HG03280 (cell line): ENCODE data around the gene UMODL1.

Source experiments
- ATAC-seq: cut with Tn5 transposase; IDR thresholded peaks from one replicate; pipeline ENCODE4 v1.9.1; 2021; ENCODE audit warnings: mild to moderate bottlenecking, moderate library complexity; ENCODE audit not compliant: unreplicated experiment

The UMODL1 gene

GRCh38 chr21:42124826-42125570 is 53.9 kb downstream of the UMODL1 start:
- no peak for ATAC-seq

DNA sequence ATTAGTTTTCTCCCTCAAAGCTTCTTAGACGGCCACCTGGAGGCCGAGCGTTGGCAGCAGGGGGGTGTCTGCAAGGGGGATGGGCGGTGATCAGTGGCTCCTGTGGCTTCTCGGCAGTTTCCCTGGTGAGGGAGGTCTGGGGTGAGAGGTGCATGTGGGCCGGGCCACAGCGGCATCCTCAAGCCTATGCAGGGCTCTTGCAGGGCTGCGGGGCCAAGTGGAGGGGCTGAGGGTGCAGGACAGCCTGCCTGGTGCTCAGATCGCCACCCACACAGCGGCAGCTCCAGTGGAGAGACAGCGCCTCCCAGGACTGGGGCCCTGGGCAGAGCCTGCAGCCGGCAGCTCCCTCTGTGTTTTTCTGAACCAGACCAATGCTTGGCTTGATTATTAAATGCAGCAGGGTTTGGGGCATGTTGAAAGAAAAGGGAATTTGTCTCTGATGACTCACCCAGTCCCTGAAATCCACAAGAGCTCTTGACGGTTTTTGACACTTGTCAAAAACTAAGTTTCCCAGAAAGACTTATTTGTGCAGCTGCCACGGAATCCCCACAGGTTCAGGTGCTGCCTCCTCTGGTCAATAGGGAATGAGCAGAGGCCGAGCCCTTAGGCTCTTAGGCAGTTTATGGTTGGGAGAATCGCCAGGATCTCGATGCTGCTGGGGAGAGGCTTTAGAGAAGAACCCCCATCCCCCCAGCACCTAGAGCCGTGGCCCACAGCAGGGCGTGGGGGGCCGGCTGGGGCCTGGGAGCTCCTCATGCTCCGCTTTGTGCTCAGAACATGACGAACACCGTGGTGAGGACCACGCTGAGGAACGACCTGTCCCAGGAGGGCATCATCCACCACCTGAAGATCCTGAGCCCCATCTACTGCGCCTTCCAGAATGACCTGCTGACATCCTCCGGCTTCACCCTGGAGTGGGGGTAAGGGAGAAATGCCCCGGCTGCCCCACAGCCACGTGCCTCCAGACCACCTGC is 54.7 kb downstream of the UMODL1 start:
- ATAC-seq: no peak

- ATAC-seq: no peak
Measured at GRCh38 chr21:42127164-42128150, 56.3 kb downstream of the UMODL1 start.

- no peak for ATAC-seq
Measured at GRCh38 chr21:42129300-42130266, 58.5 kb downstream of the UMODL1 start.

GRCh38 chr21:42130441-42130840 is 59.3 kb downstream of the UMODL1 start:
- no peak for ATAC-seq

DNA sequence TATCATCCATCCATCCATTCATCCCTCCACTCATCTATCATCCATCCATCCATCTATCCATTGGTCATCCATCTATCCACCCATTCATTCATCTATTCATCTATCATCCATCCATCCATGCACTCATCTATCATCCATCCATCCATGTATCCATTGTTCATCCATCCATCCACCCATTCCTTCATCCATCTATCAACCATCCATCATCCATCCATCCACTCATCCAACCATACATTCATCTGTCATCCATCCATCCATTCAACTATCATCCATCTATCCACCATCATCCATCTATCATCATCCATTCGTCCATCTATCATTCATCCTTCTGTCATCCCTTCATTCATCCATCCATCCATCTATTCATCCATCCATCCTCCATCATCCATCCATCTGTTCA is 61.1 kb downstream of the UMODL1 start:
- ATAC-seq: no peak

DNA sequence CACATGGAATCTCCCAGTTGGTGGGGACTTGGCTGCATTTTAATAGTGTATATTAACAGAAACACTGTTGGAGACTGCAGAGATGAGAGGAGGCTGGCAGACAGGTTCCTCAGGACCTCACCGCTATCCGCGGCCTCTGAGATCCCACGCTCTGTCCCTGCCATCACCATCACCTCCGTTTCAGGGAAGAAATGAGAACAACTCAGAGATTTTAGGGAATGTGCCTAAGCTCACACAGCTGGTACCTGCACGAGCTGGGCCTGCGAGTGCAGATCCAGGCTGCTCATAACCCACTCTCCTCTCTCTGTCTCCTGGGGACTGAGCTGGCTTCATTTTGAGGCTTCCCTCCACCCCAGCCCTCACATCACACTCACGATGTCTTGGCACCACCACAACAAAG is 62.0 kb downstream of the UMODL1 start:
- no peak for ATAC-seq

- ATAC-seq: no peak
Measured at GRCh38 chr21:42135386-42136052, 64.4 kb downstream of the UMODL1 start.

- no peak for ATAC-seq
Measured at GRCh38 chr21:42137191-42137904, 66.2 kb downstream of the UMODL1 start.

GRCh38 chr21:42140196-42140934 is 69.2 kb downstream of the UMODL1 start:
- ATAC-seq: no peak

DNA sequence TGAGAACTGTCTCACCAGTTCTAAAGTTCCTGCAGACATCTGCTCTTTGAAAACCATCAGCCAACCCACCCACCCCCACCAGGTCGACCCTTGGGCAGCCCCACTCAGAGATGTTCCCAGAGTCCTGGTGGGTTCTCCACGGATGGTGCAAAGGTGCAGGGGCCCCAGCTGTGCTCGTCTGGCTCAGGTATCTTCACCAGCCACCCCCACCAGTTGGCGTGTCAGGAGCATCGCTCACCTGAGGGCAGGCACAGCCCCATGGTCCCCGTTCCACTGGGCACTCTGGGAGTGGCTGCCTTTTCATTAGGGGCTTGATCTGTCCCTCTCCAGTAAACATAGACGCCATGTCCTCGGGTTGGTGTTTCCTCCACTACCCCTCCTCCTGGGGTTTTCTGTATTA is 70.5 kb downstream of the UMODL1 start:
- ATAC-seq: no peak

DNA sequence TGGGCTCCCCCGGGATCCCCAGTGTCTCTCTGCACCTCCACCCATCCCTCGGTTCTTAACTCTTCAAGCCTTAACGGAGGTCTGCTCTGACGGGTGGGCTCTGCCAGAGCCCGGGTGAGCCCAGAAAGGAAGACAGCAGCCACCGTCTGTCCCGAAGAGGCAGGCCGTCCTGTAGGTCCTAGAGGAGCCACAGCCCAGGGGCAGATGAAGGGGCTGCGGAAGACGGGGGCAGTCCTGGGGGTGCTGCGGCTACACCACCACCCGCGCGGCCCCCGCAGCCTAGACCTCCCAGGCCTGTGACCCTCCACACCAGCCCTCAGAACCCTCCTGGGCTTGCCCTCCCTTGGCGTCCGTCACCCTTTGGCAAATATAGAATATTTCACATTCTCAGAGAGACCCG is 71.0 kb downstream of the UMODL1 start:
- no peak for ATAC-seq

- no peak for ATAC-seq
Measured at GRCh38 chr21:42142627-42143026, 71.5 kb downstream of the UMODL1 start.

DNA sequence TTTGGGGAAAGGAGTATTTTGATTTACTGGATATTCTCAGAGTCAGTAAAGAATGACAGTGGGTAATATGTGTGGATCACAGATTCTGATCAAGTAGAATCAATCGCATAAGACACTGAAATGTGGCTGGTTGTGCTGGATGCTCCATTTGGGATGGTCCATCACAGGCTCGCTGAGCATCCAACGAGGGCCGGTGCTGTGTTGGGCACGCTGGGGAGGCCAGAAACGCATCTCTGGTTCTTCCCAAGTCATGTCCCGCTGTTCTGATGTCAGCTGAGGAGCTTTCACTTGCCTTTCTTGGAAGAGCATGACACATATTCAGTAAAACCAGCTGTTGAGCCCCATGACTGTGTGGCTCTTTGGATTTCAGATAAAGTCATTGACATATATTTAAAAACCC is 72.0 kb downstream of the UMODL1 start:
- ATAC-seq: no peak

GRCh38 chr21:42144221-42144620 is 73.1 kb downstream of the UMODL1 start:
- no peak for ATAC-seq

DNA sequence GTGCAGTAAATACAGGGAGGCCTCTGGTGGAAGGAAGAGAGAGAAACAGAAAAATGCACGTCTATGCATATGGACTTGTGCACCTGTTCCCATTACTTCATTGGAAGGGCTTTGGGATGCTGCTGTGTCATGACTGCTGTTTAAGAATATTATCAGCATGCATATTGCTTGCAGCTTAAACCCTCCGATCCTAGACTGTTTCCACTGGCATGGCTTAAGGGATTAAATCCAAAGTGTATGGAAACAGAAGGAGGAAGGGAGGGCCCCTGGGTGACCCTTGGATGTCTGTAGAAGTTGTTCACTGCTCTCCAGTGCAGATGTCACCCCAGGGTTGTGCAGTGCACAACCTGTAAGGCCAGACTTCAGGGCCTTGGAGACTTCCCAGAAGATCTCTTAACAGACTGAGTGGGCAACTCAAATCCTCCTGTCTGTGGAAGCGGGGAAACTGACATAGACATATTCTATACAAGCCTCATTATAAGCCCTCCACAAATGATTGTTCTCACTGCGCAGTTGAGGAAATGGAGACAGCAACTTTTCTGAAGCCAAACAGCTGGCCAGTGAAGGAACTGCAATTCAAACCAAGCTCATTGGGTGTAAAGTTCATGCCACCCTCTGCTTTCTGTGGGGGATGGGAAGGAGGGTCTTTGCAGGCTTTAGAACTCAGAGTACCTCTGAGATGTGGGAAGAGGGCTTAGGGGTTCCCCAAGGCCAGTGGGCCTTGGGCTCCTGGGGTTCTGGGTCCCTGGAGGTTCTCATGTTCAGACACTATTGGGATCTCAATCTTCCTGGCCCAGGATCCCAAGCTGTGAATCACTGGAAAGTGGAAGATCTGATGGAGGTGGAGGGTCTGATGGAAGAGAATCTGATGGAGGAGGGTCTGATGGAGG is 73.8 kb downstream of the UMODL1 start:
- no peak for ATAC-seq
